Kidney (tissue), 14 donors: ENCODE measurements around the gene XRCC5. TPM values are rescaled to one million over a fixed set of nuclear protein-coding genes. Genes with fewer than 3 reads are reported as not detected.

Source experiments
- DNase-seq, 5 donors: peaks; one replicate each; pipeline ENCODE4 v3.0.0-alpha.2; 2013 to 2020
- FAIRE-seq: peaks from 2 replicates; lab custom pipeline; 2012; peaks lifted over from hg19 to GRCh38; lab: Jason Lieb, UNC
- H3K27ac ChIP-seq, 2 donors: one replicate each; pipeline ENCODE4 v1.7.0; 2013; ENCODE audit warnings: low read depth in 2 of 2, low read length in 2 of 2, inconsistent platforms in 1 of 2
- H3K27me3 ChIP-seq: one replicate; pipeline ENCODE4 v1.7.1; 2013; ENCODE audit warnings: low read length, inconsistent platforms; ENCODE audit not compliant: control insufficient read depth, insufficient read depth
- H3K36me3 ChIP-seq, 3 donors: one replicate each; pipeline versions ENCODE4 v1.7.0 to v1.7.1; 2013; ENCODE audit warnings: low read length in 3 of 3, control low read depth in 1 of 3, inconsistent platforms in 1 of 3; ENCODE audit not compliant: insufficient read depth in 3 of 3, control insufficient read depth in 2 of 3
- H3K4me1 ChIP-seq, 3 donors: one replicate each; pipeline versions ENCODE4 v1.7.0 to v1.7.1; 2013; ENCODE audit warnings: low read length in 3 of 3, inconsistent platforms in 1 of 3, low read depth in 1 of 3; ENCODE audit not compliant: control insufficient read depth in 2 of 3, insufficient read depth in 2 of 3
- H3K4me3 ChIP-seq, 3 donors: one replicate each; pipeline versions ENCODE4 v1.7.0 to v1.8.1; 2013; ENCODE audit warnings: low read length in 3 of 3, control low read depth in 1 of 3, inconsistent platforms in 1 of 3
- H3K9ac ChIP-seq, 3 donors: one replicate each; pipeline versions ENCODE4 v1.7.0 to v1.7.1; 2013; ENCODE audit warnings: low read length in 3 of 3, control low read depth in 1 of 3, inconsistent platforms in 1 of 3
- H3K9me3 ChIP-seq, 3 donors: one replicate each; pipeline versions ENCODE4 v1.7.0 to v1.7.1; 2013; ENCODE audit warnings: low read length in 3 of 3, control low read depth in 1 of 3, inconsistent platforms in 1 of 3; ENCODE audit not compliant: control insufficient read depth in 2 of 3, insufficient read depth in 1 of 3
- intact Hi-C: fragments of 100-400 bp; cut with DNase I; formaldehyde crosslinking; loops from one replicate; pipeline ENCODE4 v1.11.1; 2022
- polyA plus RNA-seq: library from polyadenylated mRNA; stranded (reverse); fragments of 350-450 nt; fragmentation: Illumina TruSeq; extraction: RNeasy Lipid Tissue Mini Kit (QIAGEN cat#74804); gene quantifications from one replicate; pipeline ENCODE4 v1.2.3, GENCODE V29; 2014; ENCODE audit warnings: low read depth, low replicate concordance; ENCODE audit not compliant: insufficient read depth
- total RNA-seq: library from RNA; stranded (reverse); fragmentation: NEBNext Ultra II Directional; extraction: Animal tissue kit (Norgen Biotek cat#: 25700); gene quantifications from one replicate; pipeline ENCODE4 v1.2.1, GENCODE V29; 2021
- TF ChIP-seq, protein P1 (sequence below): IDR thresholded peaks from 3 replicates; pipeline ENCODE4 v1.5.1; 2012; ENCODE audit warnings: mild to moderate bottlenecking, moderate library complexity, borderline replicate concordance; ENCODE audit not compliant: insufficient read depth; ENCODE audit errors: extremely low read depth
- donor health status: control.
- donor health status: control.
- donor health status: control.
- donor health status: control.
- donor health status: control.
- donor health status: DM: yes; HTN: yes; CAD: no.
- donor health status: Normal renal cell carcinoma (clear cell type).

XRCC5 gene
- total and polyA plus RNA-seq, 2 donors from 2014 or later, result 90.7 to 265 TPM

GRCh38 chr2:216084547-216084946 lies 24.6 kb upstream of the XRCC5 start:
- DNase-seq (peak in 1 of 5 donors; percentile 56), FAIRE-seq (no peak)
- Histone ChIP-seq H3K9ac (no peak overlapping the region), H3K4me3 (no peak overlapping the region), H3K27me3 (no peaks in the 10 kb centered on the region), H3K4me1 (peaks cover 4 to 7% (median 6%) of the 10 kb centered on the region in 3 donors), H3K36me3 (no peaks in the 10 kb centered on the region), H3K27ac (no peak overlapping the region), H3K9me3 (no peaks in the 10 kb centered on the region)
- TF ChIP-seq, protein P1, sequence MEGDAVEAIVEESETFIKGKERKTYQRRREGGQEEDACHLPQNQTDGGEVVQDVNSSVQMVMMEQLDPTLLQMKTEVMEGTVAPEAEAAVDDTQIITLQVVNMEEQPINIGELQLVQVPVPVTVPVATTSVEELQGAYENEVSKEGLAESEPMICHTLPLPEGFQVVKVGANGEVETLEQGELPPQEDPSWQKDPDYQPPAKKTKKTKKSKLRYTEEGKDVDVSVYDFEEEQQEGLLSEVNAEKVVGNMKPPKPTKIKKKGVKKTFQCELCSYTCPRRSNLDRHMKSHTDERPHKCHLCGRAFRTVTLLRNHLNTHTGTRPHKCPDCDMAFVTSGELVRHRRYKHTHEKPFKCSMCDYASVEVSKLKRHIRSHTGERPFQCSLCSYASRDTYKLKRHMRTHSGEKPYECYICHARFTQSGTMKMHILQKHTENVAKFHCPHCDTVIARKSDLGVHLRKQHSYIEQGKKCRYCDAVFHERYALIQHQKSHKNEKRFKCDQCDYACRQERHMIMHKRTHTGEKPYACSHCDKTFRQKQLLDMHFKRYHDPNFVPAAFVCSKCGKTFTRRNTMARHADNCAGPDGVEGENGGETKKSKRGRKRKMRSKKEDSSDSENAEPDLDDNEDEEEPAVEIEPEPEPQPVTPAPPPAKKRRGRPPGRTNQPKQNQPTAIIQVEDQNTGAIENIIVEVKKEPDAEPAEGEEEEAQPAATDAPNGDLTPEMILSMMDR, result no peak
- intact Hi-C loops, result no loop called here

GRCh38 chr2:216086207-216086893 lies 22.8 kb upstream of the XRCC5 start:
- Histone ChIP-seq H3K27me3 (no peaks in the 10 kb centered on the region), H3K36me3 (no peaks in the 10 kb centered on the region), H3K9me3 (no peaks in the 10 kb centered on the region), H3K27ac (no peak overlapping the region), H3K9ac (no peak overlapping the region), H3K4me3 (no peak overlapping the region), H3K4me1 (peaks cover 4 to 7% (median 6%) of the 10 kb centered on the region in 3 donors)
- FAIRE-seq, result no peak
- DNase-seq, result peak in 1 of 5 donors; percentile 31
- intact Hi-C loops, result no loop called here
- TF ChIP-seq, protein P1, result no peak

GRCh38 chr2:216090369-216090786 lies 18.8 kb upstream of the XRCC5 start:
- Histone ChIP-seq H3K36me3 (no peaks in the 10 kb centered on the region), H3K9ac (no peak overlapping the region), H3K4me1 (peaks cover 0 to 2% (median 0%) of the 10 kb centered on the region in 3 donors), H3K9me3 (no peaks in the 10 kb centered on the region), H3K4me3 (no peak overlapping the region), H3K27me3 (no peaks in the 10 kb centered on the region), H3K27ac (no peak overlapping the region)
- DNase-seq (no peak), FAIRE-seq (no peak)
- TF ChIP-seq, protein P1, result no peak
- intact Hi-C loops, result no loop called here

DNA sequence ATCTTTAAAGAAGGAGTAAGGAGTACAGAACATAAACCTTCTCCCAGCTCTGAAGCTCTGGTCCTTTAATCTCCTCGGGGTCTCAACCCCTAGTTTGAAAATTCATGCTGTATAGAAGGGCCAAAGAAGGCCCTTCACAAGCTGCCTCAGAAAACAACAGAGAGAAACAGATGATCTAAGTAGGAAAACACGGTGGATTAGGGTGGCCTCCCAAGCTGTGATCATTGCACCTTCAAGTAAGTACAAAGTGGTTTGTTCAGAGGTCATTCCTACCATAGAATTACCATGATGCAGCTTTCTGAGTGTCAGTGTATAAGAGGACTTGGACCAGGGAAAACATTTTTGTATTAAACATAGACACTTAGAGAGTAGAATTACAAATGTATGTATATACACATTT lies 16.5 kb upstream of the XRCC5 start:
- intact Hi-C loops, result no loop called here
- Histone ChIP-seq H3K4me1 (no peaks in the 10 kb centered on the region), H3K36me3 (peaks cover 0 to 2% (median 0%) of the 10 kb centered on the region in 3 donors), H3K27ac (no peak overlapping the region), H3K9me3 (no peaks in the 10 kb centered on the region), H3K9ac (no peak overlapping the region), H3K27me3 (no peaks in the 10 kb centered on the region), H3K4me3 (no peak overlapping the region)
- no peak for FAIRE-seq
- DNase-seq, result no peak
- TF ChIP-seq, protein P1, result no peak
